Fibroblast of gingiva (primary cell): ENCODE data around the gene TUBGCP3.

Source experiments
- DNase-seq: peaks from one replicate; pipeline ENCODE4 v3.0.0-alpha.2; 2011; ENCODE audit warnings: low read depth

TUBGCP3 gene

DNA sequence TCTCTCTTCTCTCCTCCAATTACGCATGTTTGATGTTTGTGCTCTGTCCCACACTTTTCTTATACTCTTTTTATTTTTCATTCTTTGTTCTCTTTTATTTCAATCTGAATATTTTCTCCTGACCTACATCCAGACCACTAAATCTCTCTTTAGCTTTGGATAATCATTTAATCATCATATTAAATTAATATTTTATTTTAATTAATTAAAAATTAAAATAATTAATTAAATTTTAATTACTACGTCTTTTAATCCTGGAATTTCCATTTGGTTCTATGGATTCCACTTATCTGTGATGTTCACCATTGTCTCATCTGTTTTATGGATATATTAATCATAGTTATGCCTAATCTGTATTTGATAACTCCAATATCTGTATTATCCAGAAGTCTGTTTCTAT is 149.4 kb downstream of the TUBGCP3 start:
- DNase-seq: no peak

DNA sequence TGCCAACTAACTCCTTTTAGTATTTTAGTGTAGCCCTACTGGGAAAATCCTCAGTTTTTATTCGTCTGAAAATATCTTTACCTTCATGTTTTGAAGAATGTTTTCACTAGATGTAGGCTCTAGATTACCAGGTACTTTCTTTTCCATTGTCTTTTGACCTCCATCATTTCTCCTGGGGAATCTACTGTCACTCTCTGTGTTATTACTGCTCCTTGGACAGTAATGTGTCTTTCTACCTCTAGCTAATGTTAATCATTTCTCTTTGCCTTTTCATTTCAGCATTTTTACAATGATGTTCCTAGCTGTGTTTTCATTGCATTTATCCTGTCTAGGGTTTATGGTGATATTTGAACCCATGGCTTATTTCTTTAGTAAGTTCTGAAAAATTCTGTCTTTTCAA is 149.9 kb downstream of the TUBGCP3 start:
- no peak for DNase-seq

DNA sequence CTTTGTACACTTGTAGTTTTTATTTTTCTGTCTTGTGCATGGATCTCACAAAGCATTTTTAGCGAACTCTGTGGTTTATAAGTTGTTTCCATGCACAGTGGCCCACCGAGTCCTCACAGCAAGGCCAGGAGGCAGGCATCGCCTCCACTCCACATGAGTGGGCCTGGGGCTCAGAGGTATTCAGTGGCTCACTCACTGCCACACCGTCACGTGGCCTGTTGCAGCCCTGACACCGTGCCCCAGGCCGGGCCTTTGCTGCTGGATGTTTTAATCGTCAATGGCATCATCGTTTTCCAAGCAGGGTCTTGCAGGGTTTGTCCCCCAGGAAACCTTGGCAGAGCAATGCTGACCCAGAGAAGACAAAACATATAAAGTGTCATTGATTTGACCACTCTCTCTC is 152.0 kb downstream of the TUBGCP3 start:
- no peak for DNase-seq
